Lower lobe of right lung (tissue), 2 donors: Measurements from ENCODE around the gene SMAD2. TPM values are rescaled to one million over a fixed set of nuclear protein-coding genes. Genes with fewer than 3 reads are reported as not detected.

Source experiments
- ATAC-seq, 2 donors: fragments of 200-7000 bp; cut with Tn5 transposase; one replicate each; pipeline ENCODE4 v1.9.1; 2020 to 2022; ENCODE audit warnings: mild to moderate bottlenecking in 2 of 2, moderate library complexity in 2 of 2
- DNase-seq: peaks from one replicate; pipeline ENCODE4 v3.0.0-alpha.2; 2020
- H3K27ac ChIP-seq: fragments of 200-600 bp; one replicate; pipeline ENCODE4 v1.8.0; 2022
- H3K27me3 ChIP-seq: fragments of 200-600 bp; one replicate; pipeline ENCODE4 v1.8.0; 2022; ENCODE audit warnings: low read depth
- H3K36me3 ChIP-seq: fragments of 200-600 bp; one replicate; pipeline ENCODE4 v1.8.0; 2022; ENCODE audit warnings: mild to moderate bottlenecking
- H3K4me1 ChIP-seq: fragments of 200-600 bp; one replicate; pipeline ENCODE4 v1.8.0; 2022
- H3K4me3 ChIP-seq: fragments of 200-600 bp; one replicate; pipeline ENCODE4 v1.8.0; 2022; ENCODE audit warnings: mild to moderate bottlenecking
- H3K9me3 ChIP-seq: fragments of 200-600 bp; one replicate; pipeline ENCODE4 v1.8.0; 2022
- intact Hi-C: fragments of 100-400 bp; cut with DNase I; formaldehyde crosslinking; loops from one replicate; pipeline ENCODE4 v1.11.0; 2022
- total RNA-seq: library from RNA; stranded (reverse); fragmentation: NEBNext Ultra II Directional; extraction: Animal tissue kit (Norgen Biotek cat#: 25700); gene quantifications from one replicate; pipeline ENCODE4 v1.2.1, GENCODE V29; 2021
- TF ChIP-seq, protein P1 (sequence below): fragments of 200-600 bp; IDR thresholded peaks from one replicate; pipeline ENCODE4 v1.8.0; 2022; ENCODE audit warnings: antibody characterized with exemption, mild to moderate bottlenecking
- donor health status: DM: no; HTN: yes; CAD: no; lungs with severe emphysema.

The SMAD2 gene
- total RNA-seq, 1 donor from 2014 or later: 161 TPM

DNA sequence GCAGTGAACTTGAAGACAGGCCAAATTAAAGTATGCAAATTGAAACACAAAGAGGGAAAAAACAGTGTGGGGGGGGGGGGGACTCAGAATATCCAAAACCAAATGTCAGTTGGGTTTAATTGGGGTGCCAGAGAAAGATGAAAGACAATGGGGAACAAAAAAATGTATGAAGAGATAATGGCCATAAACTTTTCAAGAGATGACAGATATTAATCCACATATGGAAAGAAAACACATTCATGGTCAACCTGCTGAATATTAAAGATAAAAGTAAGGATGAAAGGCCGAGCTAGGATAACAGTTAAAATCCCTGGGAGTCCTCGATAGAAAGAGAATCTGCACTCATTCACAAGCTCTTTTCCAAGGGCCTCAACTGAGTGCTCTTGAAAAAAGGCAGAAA lies 26.6 kb downstream of the SMAD2 start:
- H3K27ac ChIP-seq: no peak overlapping the region
- peaks cover 22% of the 10 kb centered on the region for H3K4me1 ChIP-seq
- H3K36me3 ChIP-seq: no peaks in the 10 kb centered on the region
- no peak overlapping the region for H3K4me3 ChIP-seq
- TF ChIP-seq, protein P1, sequence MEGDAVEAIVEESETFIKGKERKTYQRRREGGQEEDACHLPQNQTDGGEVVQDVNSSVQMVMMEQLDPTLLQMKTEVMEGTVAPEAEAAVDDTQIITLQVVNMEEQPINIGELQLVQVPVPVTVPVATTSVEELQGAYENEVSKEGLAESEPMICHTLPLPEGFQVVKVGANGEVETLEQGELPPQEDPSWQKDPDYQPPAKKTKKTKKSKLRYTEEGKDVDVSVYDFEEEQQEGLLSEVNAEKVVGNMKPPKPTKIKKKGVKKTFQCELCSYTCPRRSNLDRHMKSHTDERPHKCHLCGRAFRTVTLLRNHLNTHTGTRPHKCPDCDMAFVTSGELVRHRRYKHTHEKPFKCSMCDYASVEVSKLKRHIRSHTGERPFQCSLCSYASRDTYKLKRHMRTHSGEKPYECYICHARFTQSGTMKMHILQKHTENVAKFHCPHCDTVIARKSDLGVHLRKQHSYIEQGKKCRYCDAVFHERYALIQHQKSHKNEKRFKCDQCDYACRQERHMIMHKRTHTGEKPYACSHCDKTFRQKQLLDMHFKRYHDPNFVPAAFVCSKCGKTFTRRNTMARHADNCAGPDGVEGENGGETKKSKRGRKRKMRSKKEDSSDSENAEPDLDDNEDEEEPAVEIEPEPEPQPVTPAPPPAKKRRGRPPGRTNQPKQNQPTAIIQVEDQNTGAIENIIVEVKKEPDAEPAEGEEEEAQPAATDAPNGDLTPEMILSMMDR: no peak
- intact Hi-C loops: loop anchor here (10.0 kb wide), 1 partner anchor 331 kb away; no protein-coding TSS in a partner anchor
- H3K9me3 ChIP-seq: no peaks in the 10 kb centered on the region
- H3K27me3 ChIP-seq: no peaks in the 10 kb centered on the region
- ATAC-seq: no peak
- DNase-seq: no peak

DNA sequence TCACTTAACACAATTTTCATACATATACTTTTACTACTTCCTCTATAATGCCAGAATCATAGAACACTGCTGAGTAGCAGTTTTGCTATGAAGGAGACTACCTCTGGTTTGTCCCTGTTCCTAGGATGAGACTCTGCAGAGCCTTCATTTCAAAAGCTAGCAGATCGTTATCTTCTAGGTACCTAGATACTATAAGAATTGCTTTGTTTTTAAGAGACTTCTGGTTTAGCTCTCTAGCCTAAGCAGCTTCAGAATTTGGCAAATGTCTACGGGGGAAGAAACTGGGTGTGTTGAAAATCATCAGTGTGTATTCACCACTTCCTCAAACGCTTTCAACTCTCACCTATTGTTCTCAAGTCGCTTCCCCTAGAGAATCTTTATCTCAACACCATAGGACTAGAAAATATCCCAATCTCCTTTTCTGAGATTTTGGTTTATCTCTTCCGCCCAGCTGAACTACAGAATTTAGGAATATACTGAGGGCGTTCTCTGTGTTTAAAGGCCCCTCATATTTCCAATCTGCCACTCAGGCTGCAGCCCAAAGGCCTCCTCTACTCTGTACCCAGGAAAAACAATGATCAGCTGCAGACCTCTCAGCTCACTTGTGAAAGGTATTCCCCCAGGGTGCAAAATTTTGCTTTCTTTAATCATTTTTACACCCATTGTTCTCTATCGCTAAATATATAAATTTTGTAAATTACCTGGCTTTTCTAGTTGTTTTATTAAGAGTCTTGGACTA lies 28.7 kb downstream of the SMAD2 start:
- ATAC-seq (peak; percentile 71 to 77), DNase-seq (no peak)
- peak overlapping the region; percentile 7 for H3K27ac ChIP-seq
- no peaks in the 10 kb centered on the region for H3K27me3 ChIP-seq
- H3K9me3 ChIP-seq: no peaks in the 10 kb centered on the region
- H3K36me3 ChIP-seq: no peaks in the 10 kb centered on the region
- intact Hi-C loops: loop anchor here (10.0 kb wide), 1 partner anchor 333 kb away; no protein-coding TSS in a partner anchor
- peaks cover 32% of the 10 kb centered on the region for H3K4me1 ChIP-seq
- no peak overlapping the region for H3K4me3 ChIP-seq
- TF ChIP-seq, protein P1: no peak

DNA sequence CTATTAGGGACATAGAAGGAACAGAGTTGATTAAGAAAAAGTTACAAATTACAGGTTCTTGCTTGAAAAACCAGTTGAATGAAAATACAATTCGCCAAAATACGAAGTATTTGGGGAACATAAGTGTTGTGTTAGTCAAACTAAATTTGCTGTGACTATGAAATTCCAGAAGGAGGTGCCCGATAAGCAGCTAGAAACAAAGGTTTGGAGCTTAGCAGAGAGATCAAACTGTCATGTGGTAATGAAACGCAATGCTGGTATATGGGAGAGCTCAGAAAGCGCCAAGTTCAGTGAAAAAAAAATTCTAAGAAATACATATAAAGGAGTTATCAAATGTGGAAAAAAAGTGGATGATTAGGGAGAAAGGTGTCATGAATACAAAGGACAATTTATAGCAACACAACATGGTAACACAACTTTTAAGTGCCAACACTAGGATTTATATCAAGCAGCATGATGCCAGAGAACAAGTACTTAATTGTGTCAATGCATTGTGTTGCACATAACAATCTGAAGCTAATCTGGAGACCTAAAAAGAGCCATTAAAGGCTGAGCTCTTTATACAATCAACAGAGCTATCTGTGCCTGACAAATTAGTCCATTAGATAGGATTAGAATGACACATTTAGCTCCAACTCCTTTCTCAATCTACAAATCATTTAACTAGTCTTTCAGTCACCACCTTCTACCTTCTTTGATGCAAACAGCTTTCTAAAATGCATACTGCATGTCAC lies 31.2 kb downstream of the SMAD2 start:
- H3K9me3 ChIP-seq: no peaks in the 10 kb centered on the region
- no peak overlapping the region for H3K4me3 ChIP-seq
- no peaks in the 10 kb centered on the region for H3K27me3 ChIP-seq
- no peak for ATAC-seq
- peaks cover 32% of the 10 kb centered on the region for H3K4me1 ChIP-seq
- H3K36me3 ChIP-seq: peaks cover 10% of the 10 kb centered on the region
- TF ChIP-seq, protein P1: no peak
- no peak overlapping the region for H3K27ac ChIP-seq
- DNase-seq: no peak
- intact Hi-C loops: no loop called here

DNA sequence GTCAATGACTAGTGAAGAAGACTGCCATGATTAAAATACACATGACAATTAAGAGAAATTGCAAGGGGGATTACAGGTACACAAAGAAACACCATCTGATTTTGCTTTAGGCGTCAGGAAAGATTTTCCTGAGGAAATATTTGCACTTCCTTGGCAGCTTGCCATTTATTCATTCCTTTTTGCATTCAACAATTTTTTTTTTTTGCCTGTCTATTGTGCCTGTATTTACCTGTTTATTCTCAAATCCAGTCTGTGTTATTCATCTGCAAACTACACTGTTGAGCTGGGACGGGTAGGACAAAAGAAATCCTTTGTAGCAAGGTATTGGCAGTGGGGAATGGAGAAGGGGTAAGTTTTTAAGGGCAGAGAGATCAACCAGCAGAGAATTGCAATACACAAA lies 31.8 kb downstream of the SMAD2 start:
- Histone ChIP-seq H3K4me3 (no peak overlapping the region), H3K27ac (no peak overlapping the region), H3K9me3 (no peaks in the 10 kb centered on the region), H3K36me3 (peaks cover 10% of the 10 kb centered on the region), H3K4me1 (peaks cover 37% of the 10 kb centered on the region), H3K27me3 (no peaks in the 10 kb centered on the region)
- DNase-seq (no peak), ATAC-seq (no peak)
- TF ChIP-seq, protein P1: no peak
- intact Hi-C loops: no loop called here

DNA sequence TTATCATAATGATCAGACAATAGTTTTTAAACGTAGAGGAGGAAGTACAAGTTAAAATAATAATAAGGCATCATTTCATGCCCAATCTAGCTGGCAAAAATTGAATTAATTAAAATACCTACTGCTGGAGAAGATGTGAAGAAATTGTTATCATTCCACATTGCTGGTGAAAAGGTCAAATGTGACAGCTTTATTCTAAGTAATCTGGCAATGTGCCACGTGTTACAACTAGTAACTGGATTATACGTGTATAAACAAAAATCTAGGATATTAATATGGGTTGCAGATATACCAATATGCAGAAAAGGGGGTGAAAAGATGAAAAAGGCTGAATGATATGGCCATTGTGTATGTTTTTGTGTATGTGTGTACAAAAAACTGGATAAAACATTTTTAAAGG lies 32.4 kb downstream of the SMAD2 start:
- Histone ChIP-seq H3K27me3 (no peaks in the 10 kb centered on the region), H3K36me3 (peaks cover 10% of the 10 kb centered on the region), H3K4me1 (peaks cover 42% of the 10 kb centered on the region), H3K4me3 (no peak overlapping the region), H3K9me3 (no peaks in the 10 kb centered on the region), H3K27ac (no peak overlapping the region)
- TF ChIP-seq, protein P1: no peak
- ATAC-seq: no peak
- intact Hi-C loops: no loop called here
- DNase-seq: no peak
